Esophagus (tissue), 2 donors: ENCODE measurements around the gene CNTNAP3. TPM values are rescaled to one million over a fixed set of nuclear protein-coding genes. Genes with fewer than 3 reads are reported as not detected.
"Not testable (repeated sequence)": the region's sequence is repeated elsewhere in the genome, so short reads cannot be mapped to it uniquely, and the experiment has no call there.

ENCODE experiments used
- H3K27ac ChIP-seq, 2 donors: one replicate each; pipeline ENCODE4 v1.5.1; 2013; ENCODE audit warnings: low read depth in 2 of 2, mild to moderate bottlenecking in 2 of 2, inconsistent platforms in 1 of 2, low read length in 1 of 2, moderate library complexity in 1 of 2
- H3K27me3 ChIP-seq, 2 donors: one replicate each; pipeline ENCODE4 v1.6.1; 2013; ENCODE audit warnings: low read length in 2 of 2, control low read depth in 1 of 2, mild to moderate bottlenecking in 1 of 2; ENCODE audit not compliant: insufficient read depth in 2 of 2, control insufficient read depth in 1 of 2
- H3K36me3 ChIP-seq, 2 donors: one replicate each; pipeline ENCODE4 v1.6.1; 2013; ENCODE audit warnings: low read length in 1 of 2; ENCODE audit not compliant: control insufficient read depth in 2 of 2, insufficient read depth in 2 of 2
- H3K4me1 ChIP-seq, 2 donors: one replicate each; pipeline ENCODE4 v1.6.1; 2013; ENCODE audit warnings: low read length in 1 of 2; ENCODE audit not compliant: control insufficient read depth in 2 of 2, insufficient read depth in 2 of 2
- H3K4me3 ChIP-seq, 2 donors: one replicate each; pipeline ENCODE4 v1.5.1; 2013; ENCODE audit warnings: low read length in 2 of 2, mild to moderate bottlenecking in 2 of 2, low read depth in 1 of 2, moderate library complexity in 1 of 2
- H3K9me3 ChIP-seq, 2 donors: one replicate each; pipeline ENCODE4 v1.6.1; 2013; ENCODE audit warnings: mild to moderate bottlenecking in 2 of 2, low read depth in 1 of 2, low read length in 1 of 2, moderate library complexity in 1 of 2; ENCODE audit not compliant: control insufficient read depth in 2 of 2, insufficient read depth in 1 of 2
- WGBS, 2 donors: extraction: QIAGEN DNeasy Blood & Tissue Kit; methylation state at CpG; one replicate each; pipeline ENCODE4 v1.1.7; 2013; 5-methylcytosine and 5-hydroxymethylcytosine counted together
- polyA plus RNA-seq, 2 donors: library from polyadenylated mRNA; stranded (reverse); fragments of 200-250 nt; gene quantifications; one replicate each; pipeline ENCODE4 v1.2.3, GENCODE V29; 2013
- donor health status: healthy with polysubstance abuse.
- donor health status: Bipolar disorder and iron deficiency.

The CNTNAP3 gene
- polyA plus RNA-seq, 2 donors: 4.5 to 5.2 TPM

GRCh38 chr9:39033849-39034248, 254.1 kb downstream of the CNTNAP3 start:
- not testable (repeated sequence) for H3K27ac ChIP-seq, H3K9me3 ChIP-seq, H3K4me3 ChIP-seq, H3K4me1 ChIP-seq, H3K27me3 ChIP-seq, H3K36me3 ChIP-seq
- 89 to 96% methylated on average over 2 of the region's 2 CpGs for WGBS, 2 donors

DNA sequence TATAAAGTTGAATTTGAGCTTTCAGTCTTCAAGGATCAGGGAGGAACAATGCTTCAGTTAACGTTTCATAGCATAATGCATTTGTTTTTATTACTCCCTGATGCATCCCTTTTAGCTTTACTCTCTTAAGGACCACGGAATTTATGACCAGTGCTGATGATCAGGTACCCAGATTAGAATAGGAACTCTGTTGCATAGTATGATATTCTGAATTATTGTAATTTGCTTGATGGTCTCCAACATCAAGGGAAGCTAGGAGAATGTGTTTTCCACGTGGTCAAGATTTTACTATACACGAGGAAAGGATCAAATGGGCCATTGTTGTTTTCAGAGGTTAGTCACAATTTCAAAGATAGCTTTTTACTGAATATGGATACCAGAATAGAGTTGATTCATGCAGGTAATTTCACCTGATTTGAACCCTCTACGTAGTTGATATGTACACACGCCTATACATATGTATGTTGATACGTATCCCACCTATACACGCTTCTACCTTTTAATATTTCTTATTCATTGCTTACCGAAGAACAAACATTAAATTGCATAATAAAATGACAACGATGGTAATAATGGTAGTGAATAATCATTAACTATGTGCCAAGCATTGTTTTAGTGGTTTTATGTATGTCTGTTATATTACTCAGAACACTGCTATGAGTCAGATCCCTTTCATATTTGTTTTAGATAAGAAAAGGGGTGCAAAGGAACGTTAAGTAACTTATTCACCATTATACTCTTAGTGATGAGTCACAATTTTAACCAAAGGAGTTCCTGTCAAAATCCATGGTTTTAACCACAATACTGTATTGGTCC, 257.6 kb downstream of the CNTNAP3 start:
- not testable (repeated sequence) for H3K4me1 ChIP-seq, H3K36me3 ChIP-seq, H3K4me3 ChIP-seq, H3K9me3 ChIP-seq, H3K27ac ChIP-seq, H3K27me3 ChIP-seq
- WGBS, 2 donors: 58 to 65% methylated on average over 7 of the region's 11 CpGs

DNA sequence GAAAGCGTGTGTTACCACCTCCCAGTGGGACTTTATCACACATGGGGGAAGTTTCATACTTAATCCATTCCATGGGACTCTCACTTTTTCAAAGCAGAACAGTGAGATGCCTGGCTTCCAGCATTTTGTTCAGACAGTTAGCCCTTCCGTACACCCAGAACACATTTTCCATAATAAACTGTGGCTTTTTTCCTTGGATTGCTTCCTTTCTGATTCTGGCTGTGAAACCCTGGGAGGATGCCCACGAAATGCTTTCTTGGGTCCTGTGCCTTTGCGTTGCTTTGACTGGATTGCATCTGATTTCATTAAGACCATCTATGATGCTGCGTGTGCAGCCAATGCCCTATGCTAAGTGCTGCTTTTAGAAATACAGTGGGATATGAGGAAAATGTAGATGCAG, 259.1 kb downstream of the CNTNAP3 start:
- 85 to 87% methylated on average over 5 of the region's 5 CpGs for WGBS, 2 donors
- H3K36me3 ChIP-seq, H3K4me3 ChIP-seq, H3K27ac ChIP-seq, H3K4me1 ChIP-seq, H3K9me3 ChIP-seq, H3K27me3 ChIP-seq: not testable (repeated sequence)

DNA sequence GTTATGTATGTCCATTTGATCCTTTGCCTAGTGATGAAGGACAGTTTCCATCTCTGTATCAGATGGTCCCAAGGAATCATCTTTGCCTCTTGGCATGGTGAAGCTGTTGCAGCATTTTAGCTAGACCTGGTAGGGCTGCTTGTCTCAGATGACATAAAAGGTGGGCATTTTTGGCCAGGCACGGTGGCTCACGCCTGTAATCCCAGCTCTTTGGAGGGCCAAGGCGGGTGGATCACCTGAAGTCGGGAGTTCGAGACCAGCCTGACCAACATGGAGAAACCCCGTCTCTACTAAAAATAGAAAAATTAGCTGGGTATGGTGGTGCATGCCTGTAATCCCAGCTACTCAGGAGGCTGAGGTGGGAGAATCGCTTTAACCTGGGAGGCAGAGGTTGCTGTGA, 259.8 kb downstream of the CNTNAP3 start:
- not testable (repeated sequence) for H3K27ac ChIP-seq, H3K36me3 ChIP-seq, H3K4me1 ChIP-seq, H3K4me3 ChIP-seq, H3K9me3 ChIP-seq, H3K27me3 ChIP-seq
- 92 to 94% methylated on average over 7 of the region's 7 CpGs for WGBS, 2 donors

DNA sequence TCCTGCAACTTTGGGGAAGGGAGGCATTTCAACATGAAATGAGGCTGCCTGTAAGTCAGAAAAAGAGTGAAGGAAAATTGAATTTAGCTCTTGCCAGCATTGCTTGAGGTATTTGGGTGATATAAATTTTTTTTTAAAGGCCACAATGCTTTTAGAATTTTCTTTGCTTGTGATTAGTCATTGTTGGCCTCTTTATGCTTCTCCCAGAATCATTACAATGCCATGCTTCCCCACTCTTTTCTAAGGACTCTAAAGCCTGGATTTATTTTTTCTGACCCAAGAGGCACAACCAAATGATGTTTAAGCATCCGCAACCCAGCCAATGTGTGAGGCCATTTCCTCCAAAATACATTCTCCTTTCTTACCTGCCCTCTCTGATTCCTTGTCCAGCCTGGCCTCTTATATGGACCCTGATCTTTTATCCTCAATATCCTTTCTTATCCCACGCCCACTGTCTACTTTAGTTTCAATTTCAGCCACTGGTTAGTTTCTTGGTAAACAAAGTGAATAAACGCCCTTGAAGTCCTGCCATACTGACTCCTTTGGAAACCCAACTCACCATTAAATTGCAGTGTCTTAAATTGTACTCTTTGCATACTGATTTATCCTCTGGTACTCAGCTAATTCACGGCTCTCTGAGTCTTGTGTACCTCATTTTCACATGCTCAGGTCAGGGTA, 261.9 kb downstream of the CNTNAP3 start:
- not testable (repeated sequence) for H3K4me1 ChIP-seq, H3K4me3 ChIP-seq, H3K9me3 ChIP-seq, H3K27ac ChIP-seq, H3K36me3 ChIP-seq, H3K27me3 ChIP-seq
- 74 to 76% methylated on average over 4 of the region's 4 CpGs for WGBS, 2 donors

Other genes with a start within 250 kb of the CNTNAP3 start
- not detected for gene SPATA31A1, start 67.5 kb upstream of the CNTNAP3 start, polyA plus RNA-seq